Right ventricle myocardium superior (tissue), 1 donor: ENCODE results near the gene MACROD1. TPM values are rescaled to one million over a fixed set of nuclear protein-coding genes. Genes with fewer than 3 reads are reported as not detected.

ENCODE experiments used
- ATAC-seq: fragments of 200-7000 bp; cut with Tn5 transposase; one replicate; pipeline ENCODE4 v1.9.1; 2020; ENCODE audit warnings: mild to moderate bottlenecking; ENCODE audit not compliant: poor library complexity
- DNase-seq: peaks from one replicate; pipeline ENCODE4 v3.0.0-alpha.2; 2020
- intact Hi-C: fragments of 100-400 bp; cut with DNase I; formaldehyde crosslinking; loops from one replicate; pipeline ENCODE4 v1.11.2; 2022
- total RNA-seq: library from RNA; stranded (reverse); fragmentation: NEBNext Ultra II Directional; extraction: Animal tissue kit (Norgen Biotek cat#: 25700); gene quantifications from one replicate; pipeline ENCODE4 v1.2.1, GENCODE V29; 2021
- donor health status: DM: no; HTN: yes; CAD: no; lungs with severe emphysema.

Gene MACROD1
- total RNA-seq, 1 donor from 2014 or later: 124 TPM

DNA sequence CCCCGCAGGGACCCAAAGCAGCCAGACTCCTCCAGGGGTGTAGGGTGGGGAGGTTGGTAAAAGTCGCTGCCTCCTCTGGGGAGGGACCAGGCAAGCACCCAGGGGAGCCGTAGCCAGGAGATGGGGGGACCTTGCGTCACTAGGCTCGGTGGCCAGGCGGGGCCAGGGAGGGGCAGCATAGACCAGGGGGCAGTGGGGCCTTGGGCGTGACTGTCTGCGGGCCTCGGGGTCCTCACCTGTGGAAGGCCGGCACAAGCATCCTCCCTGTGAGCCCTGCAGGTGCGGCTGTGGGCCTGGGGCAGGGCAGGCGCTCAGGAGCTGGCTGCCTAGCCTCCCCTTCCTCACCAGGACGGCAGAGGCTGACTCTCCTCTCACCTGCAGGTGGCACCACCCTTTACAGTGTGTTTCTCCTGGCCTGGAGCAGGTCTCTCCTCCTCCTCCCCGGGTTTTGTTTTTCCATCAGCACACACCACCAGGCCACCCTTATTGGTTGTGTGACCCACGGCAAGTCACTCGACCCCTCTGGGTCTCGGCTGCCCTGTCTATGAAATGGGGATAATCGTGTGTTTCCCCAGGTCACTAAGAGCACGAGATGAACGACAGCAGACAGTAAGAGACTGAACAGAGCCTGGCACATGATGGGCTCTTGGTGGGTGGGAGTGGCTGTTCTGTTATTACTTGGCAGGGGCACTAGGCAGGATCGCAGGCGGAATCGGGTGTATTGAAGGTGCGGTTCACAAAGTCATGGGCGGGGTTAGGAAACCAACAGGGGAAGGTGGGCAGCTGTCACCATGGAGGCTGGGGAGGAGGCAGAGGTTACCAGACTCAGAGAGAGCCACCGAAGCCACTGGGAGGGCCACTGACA lies 77.5 kb downstream of the MACROD1 start:
- intact Hi-C loops: no loop called here
- DNase-seq (no peak), ATAC-seq (no peak)

GRCh38 chr11:64086258-64087123 lies 79.4 kb downstream of the MACROD1 start:
- peak; percentile 61 for DNase-seq
- intact Hi-C loops: no loop called here
- peak; percentile 35 for ATAC-seq

DNA sequence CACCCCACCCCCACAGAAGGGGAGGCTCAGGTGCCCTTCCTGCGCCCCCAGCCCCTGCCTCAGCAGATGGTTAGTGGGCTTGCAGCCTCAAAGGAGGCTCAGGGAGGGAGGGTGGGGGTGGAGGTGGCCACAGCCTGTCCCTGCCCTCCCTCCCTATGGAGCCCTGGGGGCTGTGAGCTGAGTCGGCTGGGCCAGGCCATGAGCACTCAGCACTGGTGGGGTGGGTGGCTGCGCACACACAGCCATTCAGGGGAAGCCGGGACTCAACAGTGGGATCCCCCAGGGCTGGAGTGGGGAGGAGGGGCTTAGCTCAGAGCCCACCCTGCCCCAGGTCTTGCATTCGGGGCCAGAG lies 80.0 kb downstream of the MACROD1 start:
- no peak for DNase-seq
- intact Hi-C loops: no loop called here
- no peak for ATAC-seq

DNA sequence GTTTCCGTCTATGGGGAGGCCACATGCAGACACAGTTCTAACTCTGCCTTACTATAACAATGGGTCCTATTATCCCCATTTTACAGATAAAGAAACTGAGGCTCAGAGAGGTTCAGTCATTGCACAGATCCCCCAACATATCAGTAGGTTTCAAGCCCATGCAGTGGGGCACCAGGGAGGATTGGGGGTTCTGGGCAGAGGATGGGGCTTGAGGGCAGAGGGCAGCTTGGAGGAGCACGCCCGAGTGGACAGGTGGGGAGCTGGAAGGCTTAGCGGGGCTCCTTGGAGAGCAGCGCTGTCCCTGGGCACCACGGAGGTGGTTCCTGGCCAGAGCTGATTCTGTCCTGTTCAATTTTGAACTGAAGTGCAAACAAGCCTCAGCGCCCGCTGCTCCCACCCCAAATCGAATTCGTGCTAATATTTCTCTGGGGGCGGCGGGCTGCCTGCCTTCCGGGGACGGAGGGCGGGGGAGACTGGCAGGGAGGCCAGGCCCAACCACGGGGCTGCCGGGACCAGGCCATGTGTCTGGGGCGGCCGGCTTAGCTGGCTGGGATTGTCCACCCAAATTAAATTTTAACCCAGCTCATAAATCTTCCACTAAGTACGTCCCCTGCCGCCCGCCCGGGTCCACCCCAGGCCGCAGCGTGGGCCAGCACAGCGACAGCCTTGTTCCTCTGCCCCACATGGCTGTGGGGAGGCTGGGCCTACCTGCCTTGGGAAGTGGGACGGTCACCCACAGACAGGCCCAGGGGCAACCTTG lies 80.8 kb downstream of the MACROD1 start:
- intact Hi-C loops: no loop called here
- no peak for DNase-seq
- ATAC-seq: no peak

GRCh38 chr11:64084146-64084950 lies 81.6 kb downstream of the MACROD1 start:
- peak; percentile 32 for ATAC-seq

DNA sequence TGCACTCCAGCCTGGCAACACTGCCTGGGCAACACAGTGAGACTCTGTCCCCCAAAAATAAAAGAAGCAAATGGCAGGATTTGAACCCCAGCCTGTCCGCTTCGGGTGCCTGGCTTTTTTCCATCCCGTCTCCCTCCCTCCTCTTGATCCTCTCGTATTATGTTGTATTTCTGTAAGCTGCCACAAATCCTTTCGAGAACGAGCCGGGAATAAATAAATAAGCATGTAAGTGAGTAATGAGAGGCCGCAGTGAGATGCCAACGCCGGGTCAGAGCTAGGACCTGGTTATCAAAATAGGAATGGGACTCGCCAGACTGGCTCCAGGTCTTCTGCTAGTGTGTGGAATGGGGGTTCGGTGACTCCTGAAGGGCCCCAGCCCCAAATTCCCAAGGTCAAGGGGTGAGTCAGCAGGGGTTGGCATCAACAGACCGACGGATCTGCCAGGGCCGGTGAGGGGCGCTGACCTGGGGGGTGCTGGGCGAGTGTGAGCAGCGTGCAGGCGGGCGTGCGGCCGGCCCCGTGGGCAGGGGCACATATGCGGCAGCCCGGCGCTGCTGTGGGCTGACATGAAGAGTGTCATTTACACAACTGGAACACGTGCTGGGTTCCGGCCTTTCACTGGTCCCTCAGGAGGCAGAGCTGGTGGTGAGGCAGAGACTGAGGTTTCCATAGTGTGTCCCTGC lies 82.4 kb downstream of the MACROD1 start:
- ATAC-seq: peak; percentile 3
- DNase-seq: no peak
- intact Hi-C loops: no loop called here

More at GRCh38 chr11:64084146-64084950, 81.6 kb downstream of the MACROD1 start:
- intact Hi-C loops: no loop called here
- DNase-seq: no peak

DNA sequence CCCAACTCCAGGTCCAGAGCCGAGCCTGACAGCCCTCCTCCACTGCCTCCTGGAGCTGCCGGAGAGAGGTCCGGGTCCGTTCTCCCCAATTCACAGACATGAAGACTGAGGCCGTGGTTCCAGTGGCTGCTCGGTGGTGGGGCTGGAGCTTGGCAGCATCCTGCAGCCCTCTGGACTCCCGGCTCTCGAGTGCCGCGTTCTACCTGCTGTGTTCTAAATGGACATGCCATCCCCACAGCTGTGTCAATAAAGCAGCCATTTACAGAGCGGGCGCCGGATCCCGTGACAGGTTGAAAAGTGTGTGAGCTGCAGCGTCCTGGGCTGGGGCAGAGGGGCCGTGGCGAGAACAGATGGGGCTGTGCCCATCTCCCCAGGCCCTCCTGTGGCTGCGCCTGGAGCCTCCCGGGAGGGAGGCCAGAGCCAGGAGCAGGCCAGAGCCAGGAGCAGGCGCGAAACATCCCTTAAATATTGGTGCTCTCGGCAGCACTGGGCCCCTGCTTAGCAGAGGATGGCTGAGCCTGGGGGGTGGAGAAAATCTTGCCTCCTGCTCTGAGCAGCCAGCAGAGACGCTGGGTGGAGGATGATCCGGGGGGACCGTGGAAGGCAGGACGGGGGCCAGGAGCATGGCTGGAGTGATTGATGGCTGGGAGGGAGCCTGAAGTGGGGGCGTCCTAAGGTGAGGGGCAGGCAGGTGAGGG lies 84.0 kb downstream of the MACROD1 start:
- no peak for DNase-seq
- intact Hi-C loops: no loop called here

DNA sequence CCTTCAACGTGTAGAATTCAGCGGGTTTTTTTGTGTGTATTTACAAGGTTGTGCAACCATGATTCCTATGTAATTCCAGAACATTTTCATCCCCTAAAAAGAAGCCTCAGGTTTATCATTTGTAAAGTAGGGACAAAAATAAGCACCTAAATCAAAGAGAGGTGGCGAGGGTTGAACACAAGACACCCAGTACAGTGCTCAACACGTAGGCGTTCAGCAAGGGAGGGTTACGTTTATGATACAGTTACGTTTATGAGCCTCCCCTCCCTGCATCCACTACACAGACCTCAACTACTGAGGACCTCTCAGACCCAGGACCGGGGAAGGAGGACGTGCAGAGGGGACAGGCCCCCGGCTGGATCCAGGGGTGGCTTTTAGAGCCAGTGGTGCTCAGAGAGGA lies 85.5 kb downstream of the MACROD1 start:
- intact Hi-C loops: no loop called here
- DNase-seq: no peak
- ATAC-seq: no peak

More for the DNA sequence above, 84.0 kb downstream of the MACROD1 start:
- no peak for ATAC-seq

DNA sequence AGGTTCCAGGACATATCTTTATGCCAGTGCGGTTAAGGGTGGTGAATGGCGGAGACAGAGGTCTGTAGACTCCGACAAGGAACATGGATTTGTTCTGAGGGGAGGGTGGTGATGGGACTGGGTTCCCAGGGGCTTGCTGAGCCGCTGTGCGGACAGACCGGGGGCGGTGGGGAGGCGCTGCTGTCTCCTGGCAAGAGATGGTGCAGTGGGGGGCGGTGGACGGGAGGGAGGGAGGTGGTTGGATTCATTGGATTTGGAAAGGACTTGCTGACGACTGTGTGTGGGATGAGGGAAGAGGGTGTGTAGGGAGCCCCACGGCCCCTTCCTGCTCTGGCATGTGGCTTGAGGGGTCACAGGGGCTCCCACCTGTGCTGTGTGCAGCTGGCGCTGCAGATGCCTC lies 87.0 kb downstream of the MACROD1 start:
- ATAC-seq: peak; percentile 3
- DNase-seq: no peak
- intact Hi-C loops: no loop called here

DNA sequence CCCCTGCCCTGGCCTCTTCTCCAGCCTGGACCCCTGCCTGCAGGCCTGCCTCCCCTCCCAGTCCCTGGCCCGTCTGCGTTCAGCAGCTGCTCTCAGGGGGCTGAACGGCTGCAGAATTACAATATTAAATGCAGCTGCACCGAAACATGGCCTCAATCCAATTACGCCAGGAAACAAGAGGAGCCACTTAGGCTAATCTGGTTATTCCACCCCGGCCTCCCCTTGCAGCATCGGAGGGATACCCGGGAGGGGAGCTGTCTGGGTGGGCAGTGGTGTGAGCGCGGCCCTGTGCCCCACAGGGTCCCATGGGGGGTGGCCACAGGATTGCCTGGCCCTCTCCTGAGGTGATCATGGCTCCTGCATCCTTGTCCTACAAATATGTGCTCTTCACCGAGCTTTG lies 87.6 kb downstream of the MACROD1 start:
- intact Hi-C loops: no loop called here
- DNase-seq (no peak), ATAC-seq (peak; percentile 48)

DNA sequence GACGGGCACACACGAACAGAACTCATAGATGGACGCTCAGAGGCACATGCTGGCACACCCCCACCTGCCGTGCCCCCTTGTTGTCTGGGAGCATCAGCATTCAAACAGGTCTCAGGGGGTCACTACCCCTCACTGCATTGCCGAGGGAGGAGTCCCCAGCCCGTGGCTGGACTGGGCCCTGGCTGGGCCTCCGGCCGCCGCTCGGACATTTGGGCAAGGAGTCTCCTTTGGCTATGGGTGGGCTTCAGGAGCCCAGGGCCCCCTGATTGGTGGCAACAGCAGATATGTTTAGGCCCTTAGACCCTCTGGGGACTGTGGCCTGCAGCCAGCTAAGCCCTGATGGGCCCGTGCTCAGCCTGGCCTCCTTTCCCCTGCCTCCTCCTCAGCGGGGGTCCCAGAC lies 88.3 kb downstream of the MACROD1 start:
- DNase-seq (no peak), ATAC-seq (no peak)
- intact Hi-C loops: no loop called here

- ATAC-seq (peak; percentile 55), DNase-seq (no peak)
- intact Hi-C loops: no loop called here
Observed at GRCh38 chr11:64076758-64077157, 89.2 kb downstream of the MACROD1 start.

- DNase-seq (no peak), ATAC-seq (no peak)
- intact Hi-C loops: no loop called here
Observed at GRCh38 chr11:64074239-64074638, 91.7 kb downstream of the MACROD1 start.

DNA sequence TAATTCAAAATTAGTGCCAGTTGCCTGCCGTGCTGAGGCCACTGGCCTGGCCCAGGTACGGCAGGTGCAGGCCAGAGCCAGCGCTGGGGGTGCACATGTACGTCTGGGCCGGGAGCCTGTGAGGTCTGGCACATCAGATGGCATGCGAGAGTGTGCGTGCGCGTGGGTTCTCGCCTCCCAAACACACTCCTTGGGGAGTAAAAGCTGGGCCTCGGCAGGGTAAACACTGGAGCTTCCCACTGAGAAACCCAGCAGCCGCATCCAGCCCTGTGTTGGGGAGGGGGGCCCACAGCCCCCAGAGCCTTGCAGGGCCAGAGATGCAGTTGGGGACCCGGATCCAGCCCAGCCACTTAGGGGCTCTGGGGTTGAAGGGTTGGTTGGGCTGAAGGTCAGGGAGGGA lies 92.4 kb downstream of the MACROD1 start:
- DNase-seq (no peak), ATAC-seq (no peak)
- intact Hi-C loops: no loop called here

DNA sequence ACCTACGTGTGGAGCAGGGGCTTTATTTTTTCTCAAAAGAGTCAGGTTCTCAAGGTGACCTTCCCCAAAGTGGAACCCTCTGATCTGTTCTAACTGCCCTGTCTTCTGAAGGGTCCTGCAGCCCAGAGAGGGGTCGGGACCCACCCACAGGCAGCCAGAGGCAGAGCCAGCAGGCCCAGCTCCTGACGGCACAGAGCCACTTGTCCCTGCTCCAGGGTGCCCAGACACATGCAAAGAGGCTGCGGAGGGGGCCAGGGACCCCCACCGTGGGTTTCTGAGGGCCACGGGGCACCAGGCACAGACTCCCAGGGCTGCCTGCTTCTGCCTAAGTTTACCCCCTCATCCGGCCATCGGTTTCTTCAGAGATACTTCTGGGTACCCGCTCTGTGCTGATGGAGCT lies 93.0 kb downstream of the MACROD1 start:
- DNase-seq: no peak
- intact Hi-C loops: no loop called here
- ATAC-seq: no peak

- intact Hi-C loops: no loop called here
- DNase-seq (no peak), ATAC-seq (no peak)
Observed at GRCh38 chr11:64072403-64072802, 93.5 kb downstream of the MACROD1 start.

DNA sequence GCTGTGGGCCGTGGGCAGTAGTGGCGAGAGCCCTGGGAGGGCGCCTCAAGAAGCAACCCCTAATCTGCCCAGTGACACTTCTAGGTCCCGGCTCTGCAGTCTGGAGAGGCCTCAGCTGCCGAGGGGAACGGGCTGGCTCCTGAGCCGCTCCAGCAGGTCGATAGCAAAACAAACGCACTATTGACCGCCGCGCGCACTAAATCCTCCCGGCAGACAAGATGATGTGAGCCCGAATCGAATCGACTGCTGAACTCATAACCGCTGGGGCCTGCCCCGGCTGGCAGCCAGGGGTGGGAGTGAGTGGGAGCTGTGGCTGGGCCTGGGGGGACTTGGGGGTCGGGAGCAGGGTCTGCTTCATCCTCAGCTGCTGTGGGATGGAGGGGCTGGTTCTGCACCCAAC lies 94.1 kb downstream of the MACROD1 start:
- DNase-seq: no peak
- no peak for ATAC-seq
- intact Hi-C loops: no loop called here
